ENCODE measurements around the gene ZNF737.
A peak's percentile ranks its signal among the peaks of the same experiment; 100 is the strongest.
"Not testable (repeated sequence)": the region's sequence is repeated elsewhere in the genome, so short reads cannot be mapped to it uniquely, and the experiment has no call there.

Gene ZNF737

DNA sequence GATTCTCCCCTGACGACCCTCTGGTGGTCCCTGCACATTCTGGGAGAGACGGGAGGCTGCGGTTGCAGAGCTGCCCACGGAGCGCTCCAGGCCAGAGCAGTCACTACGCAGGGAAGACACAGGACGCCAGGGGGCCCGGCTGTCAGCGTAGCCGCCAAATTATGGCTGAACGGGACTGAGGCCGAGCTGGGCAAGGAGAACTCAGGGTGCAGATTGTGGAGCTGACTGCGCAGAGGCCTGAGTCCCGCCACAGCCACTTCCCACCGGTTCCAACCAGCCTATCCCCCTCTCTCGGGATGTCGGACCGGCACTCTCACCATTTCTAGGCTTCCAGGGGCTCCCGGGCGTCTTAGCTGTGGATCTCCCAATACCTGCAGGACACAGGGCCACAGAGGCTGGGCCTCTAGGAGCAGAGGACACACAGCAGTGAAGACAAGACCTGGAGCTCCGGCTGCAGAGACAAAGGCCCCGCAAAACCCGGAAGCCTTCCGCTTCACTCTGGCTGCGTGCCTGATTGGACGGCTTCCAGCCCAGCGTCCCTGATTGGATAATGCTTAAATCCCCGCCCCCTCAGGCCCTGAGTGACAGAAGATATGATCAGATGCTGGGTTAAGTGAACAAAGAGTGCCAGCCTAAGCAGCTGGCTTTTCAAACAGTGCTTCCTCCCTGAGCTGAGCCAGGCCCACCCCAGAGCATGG, at the start of gene ZNF737:
Gene ZNF737, minus strand, starts transcription at position 461 of the 698 bp plus-strand sequence. Its CDS starts 141 bp downstream, at position 320.
- peak; percentile 95 for DNase-seq

DNA sequence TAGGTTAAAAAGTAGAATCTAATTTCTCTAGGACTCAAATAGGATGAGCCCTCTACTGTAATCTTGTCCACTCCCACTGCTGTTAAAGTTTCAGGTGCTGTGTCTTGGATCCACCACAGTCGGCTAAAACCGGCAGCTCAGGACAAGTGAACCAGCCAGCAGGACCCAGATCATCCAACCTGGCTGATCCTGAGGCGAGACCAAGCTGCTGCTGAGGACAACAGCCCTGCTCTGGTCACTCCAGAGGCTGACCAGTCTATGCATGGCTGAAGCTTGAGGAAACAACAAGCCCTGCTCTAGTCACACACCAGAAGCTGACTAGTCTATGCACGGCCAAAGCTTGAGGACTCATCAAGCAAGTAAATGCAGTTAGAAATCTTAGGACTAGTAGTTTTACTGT, 49.4 kb upstream of the ZNF737 start:
- not testable (repeated sequence) for DNase-seq

GRCh38 chr19:20612711-20613316, 47.2 kb upstream of the ZNF737 start:
- no peak for DNase-seq

DNA sequence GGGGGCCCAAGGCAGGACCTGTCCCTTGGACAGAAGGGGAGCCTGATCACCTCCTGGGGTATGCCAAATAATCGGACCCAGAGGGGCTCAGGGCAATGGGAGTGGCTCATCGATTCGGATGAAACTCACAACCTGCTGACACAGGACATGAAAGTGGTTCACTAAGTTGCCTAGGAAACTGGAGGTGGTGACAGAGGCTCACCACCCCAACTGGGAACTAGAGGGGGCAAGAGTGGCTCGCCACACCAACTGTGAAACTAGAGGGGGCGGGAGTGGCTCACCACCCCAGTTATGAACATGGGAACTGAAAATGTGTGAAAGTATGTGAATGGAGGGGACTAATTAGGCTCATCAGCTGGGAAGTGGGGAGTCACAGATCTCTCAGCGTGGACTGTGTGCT, 46.3 kb upstream of the ZNF737 start:
- no peak for DNase-seq

DNA sequence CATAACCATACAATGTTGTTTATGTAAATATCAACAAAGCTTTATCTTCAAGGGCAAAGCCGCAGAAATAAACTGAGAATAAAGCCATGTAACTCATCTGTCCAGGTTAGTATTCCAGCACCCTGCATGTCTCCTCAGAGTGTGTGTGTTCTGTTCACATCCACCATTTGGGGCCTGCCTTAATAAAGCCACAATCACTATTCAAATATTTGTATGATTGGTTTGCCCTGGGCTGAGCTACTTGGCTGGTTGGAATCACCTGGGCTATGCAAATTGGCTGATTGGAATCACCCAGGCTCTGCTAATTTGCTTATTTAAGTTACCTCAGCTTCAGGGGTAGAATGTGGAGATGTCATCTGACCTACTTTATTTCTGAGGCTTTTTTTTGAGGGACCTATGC, 42.4 kb upstream of the ZNF737 start:
- no peak for DNase-seq

- DNase-seq, result no peak
These were observed 7.0 kb downstream of the ZNF737 start for GRCh38 chr19:20558571-20558970.

- no peak for DNase-seq
These were observed 7.6 kb downstream of the ZNF737 start for GRCh38 chr19:20558011-20558410.

GRCh38 chr19:20544667-20545333, 20.8 kb downstream of the ZNF737 start:
- not testable (repeated sequence) for DNase-seq

DNA sequence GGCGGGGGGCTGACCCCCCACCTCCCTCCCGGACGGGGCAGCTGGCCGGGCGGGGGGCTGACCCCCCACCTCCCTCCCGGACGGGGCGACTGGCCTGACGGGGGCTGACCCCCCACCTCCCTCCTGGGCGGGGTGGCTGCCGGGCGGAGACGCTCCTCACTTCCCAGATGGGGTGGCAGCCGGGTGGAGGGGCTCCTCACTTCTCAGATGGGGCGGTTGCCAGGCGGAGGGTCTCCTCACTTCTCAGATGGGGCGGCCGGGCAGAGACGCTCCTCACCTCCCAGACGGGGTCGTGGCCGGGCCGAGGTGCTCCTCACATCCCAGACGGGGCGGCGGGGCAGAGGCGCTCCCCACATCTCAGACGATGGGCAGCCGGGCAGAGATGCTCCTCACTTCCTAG, 35.3 kb downstream of the ZNF737 start:
- DNase-seq, result not testable (repeated sequence)

DNA sequence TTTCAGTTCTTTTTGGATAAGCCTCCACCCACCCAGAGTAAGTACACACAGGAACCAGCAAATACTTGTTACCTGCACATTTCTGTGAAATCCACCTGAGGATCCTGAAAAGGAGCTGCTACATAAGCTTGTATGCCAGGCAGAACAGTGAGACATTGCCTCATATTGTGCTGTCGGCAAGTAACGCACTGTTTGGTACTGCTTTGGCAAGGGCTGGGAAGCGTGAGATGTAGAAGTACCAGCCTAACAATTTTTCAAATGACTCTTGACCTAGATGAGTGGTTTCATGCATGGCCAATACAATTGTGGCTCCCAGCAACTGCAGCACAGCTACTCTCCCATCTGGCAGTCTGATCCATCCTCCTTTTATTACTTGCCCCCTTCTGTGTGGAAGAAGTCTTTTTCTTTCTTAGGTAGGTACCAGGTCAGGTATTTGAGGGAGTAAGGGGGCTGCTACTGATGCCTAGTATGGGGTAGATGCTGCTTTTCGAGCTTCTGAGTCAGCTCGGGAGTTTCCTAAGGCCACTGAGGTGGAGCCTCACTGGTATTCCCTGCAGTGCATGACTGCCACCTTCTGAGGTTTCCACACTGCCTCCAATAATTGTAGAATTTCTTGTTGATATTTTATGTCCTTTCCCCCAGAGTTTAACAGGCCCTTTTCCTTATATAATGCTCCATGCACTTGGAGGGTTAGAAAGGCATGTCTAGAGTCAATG, 52.2 kb downstream of the ZNF737 start:
- peak; percentile 10 for DNase-seq

DNA sequence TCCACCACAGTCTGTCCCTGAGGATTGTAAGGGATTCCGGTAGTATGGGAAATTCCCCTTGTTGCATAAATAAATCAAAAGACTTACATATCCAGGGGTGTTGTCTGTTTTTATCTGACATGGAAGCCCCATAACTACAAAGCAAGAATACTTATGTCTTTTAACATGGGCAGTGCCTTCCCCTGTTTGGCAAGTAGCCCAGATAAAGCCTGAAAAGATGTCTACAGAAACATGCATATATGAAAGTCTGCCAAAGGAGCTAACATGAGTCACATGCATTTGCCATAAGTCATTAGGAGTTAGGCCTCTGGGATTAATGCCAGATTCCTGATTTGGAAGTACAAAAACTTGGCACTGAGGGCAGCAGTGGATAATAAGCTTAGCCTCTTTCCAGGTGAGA, 62.1 kb downstream of the ZNF737 start:
- no peak for DNase-seq
